Neural progenitor cell (in vitro differentiated cells): ENCODE measurements around the gene BLTP3A.

ENCODE experiments used
- CTCF ChIP-seq: fragments of 200-600 bp; sonication (generic); IDR thresholded peaks from 2 replicates; pipeline ENCODE4 v1.5.1; 2017; ENCODE audit warnings: antibody characterized with exemption, mild to moderate bottlenecking
- EZH2 ChIP-seq: fragments of 200-600 bp; sonication (generic); IDR thresholded peaks from 2 replicates; pipeline ENCODE4 v1.6.1; 2017; ENCODE audit warnings: antibody characterized with exemption, mild to moderate bottlenecking, moderate library complexity
- EZH2phosphoT487 ChIP-seq: fragments of 200-600 bp; sonication (generic); IDR thresholded peaks from 2 replicates; pipeline ENCODE4 v1.6.1; 2017; ENCODE audit warnings: antibody characterized with exemption

- no peak for TF ChIP-seq CTCF
- no peak for TF ChIP-seq EZH2phosphoT487
- TF ChIP-seq EZH2: no peak
These were observed 41.1 kb downstream of the BLTP3A start for GRCh38 chr6:34832942-34833341.
